Measurements from ENCODE around the gene APBA3.

The APBA3 gene

GRCh38 chr19:3748965-3749364 lies 12.5 kb downstream of the APBA3 start:
- DNase-seq (ENCODE audit: low read depth in 2 of 2) = no peak

GRCh38 chr19:3746371-3747056 lies 15.0 kb downstream of the APBA3 start:
- DNase-seq (ENCODE audit: low read depth in 2 of 2) = no peak

GRCh38 chr19:3745363-3746045 lies 16.0 kb downstream of the APBA3 start:
- DNase-seq (ENCODE audit: low read depth in 2 of 2) = no peak

- DNase-seq (ENCODE audit: low read depth in 2 of 2) = no peak
Measured at GRCh38 chr19:3743486-3743885, 18.0 kb downstream of the APBA3 start.

GRCh38 chr19:3740431-3740830 lies 21.1 kb downstream of the APBA3 start:
- no peak for DNase-seq (ENCODE audit: low read depth in 2 of 2)

- no peak for DNase-seq (ENCODE audit: low read depth in 2 of 2)
Measured at GRCh38 chr19:3738477-3739220, 22.8 kb downstream of the APBA3 start.

- no peak for DNase-seq (ENCODE audit: low read depth in 2 of 2)
Measured at GRCh38 chr19:3737487-3738205, 23.8 kb downstream of the APBA3 start.

GRCh38 chr19:3736106-3736724 lies 25.3 kb downstream of the APBA3 start:
- no peak for DNase-seq (ENCODE audit: low read depth in 2 of 2)

- no peak for DNase-seq (ENCODE audit: low read depth in 2 of 2)
Measured at GRCh38 chr19:3734310-3734600, 27.2 kb downstream of the APBA3 start.

GRCh38 chr19:3733549-3734309 lies 27.8 kb downstream of the APBA3 start:
- no peak for DNase-seq (ENCODE audit: low read depth in 2 of 2)

- DNase-seq (ENCODE audit: low read depth in 2 of 2) = no peak
Measured at GRCh38 chr19:3732108-3732507, 29.4 kb downstream of the APBA3 start.

- DNase-seq (ENCODE audit: low read depth in 2 of 2) = no peak
Measured at GRCh38 chr19:3730457-3730958, 31.0 kb downstream of the APBA3 start.

- no peak for DNase-seq (ENCODE audit: low read depth in 2 of 2)
Measured at GRCh38 chr19:3725640-3726310, 35.7 kb downstream of the APBA3 start.

- no peak for DNase-seq (ENCODE audit: low read depth in 2 of 2)
Measured at GRCh38 chr19:3725121-3725520, 36.4 kb downstream of the APBA3 start.

- DNase-seq (ENCODE audit: low read depth in 2 of 2) = no peak
Measured at GRCh38 chr19:3723883-3724282, 37.6 kb downstream of the APBA3 start.

- DNase-seq (ENCODE audit: low read depth in 2 of 2) = no peak
Measured at GRCh38 chr19:3723110-3723488, 38.4 kb downstream of the APBA3 start.

- DNase-seq (ENCODE audit: low read depth in 2 of 2) = no peak
Measured at GRCh38 chr19:3722443-3723109, 38.9 kb downstream of the APBA3 start.

- DNase-seq (ENCODE audit: low read depth in 2 of 2) = no peak
Measured at GRCh38 chr19:3721887-3722442, 39.5 kb downstream of the APBA3 start.

- DNase-seq (ENCODE audit: low read depth in 2 of 2) = peak; percentile 62 to 70
Measured at GRCh38 chr19:3721131-3721886, 40.2 kb downstream of the APBA3 start.

Measured in activated CD8-positive, alpha-beta memory T cell treated with anti-CD3 and anti-CD28 coated beads for 4 hours (primary cell).